ENCODE results near the gene ARHGEF28.

The ARHGEF28 gene

GRCh38 chr5:73896097-73896496 is 270.1 kb downstream of the ARHGEF28 start:
- DNase-seq (ENCODE audit: extremely low spot score) = no peak
- CTCF ChIA-PET = no interaction called here
- POLR2A ChIA-PET = no interaction called here
- TF ChIP-seq CTCF (IDR thresholded peaks at IDR 0.05; ENCODE audit: control extremely low read depth, extremely low read depth, low read depth, missing control alignments) = no peak

GRCh38 chr5:73896668-73897067 is 270.7 kb downstream of the ARHGEF28 start:
- POLR2A ChIA-PET = no interaction called here
- no peak for TF ChIP-seq CTCF (IDR thresholded peaks at IDR 0.05; ENCODE audit: control extremely low read depth, extremely low read depth, low read depth, missing control alignments)
- DNase-seq (ENCODE audit: extremely low spot score) = no peak
- CTCF ChIA-PET = no interaction called here

- no peak for DNase-seq (ENCODE audit: extremely low spot score)
- ChIA-PET CTCF (interaction anchor here (1.9 kb wide), 1 partner anchor 752 kb away, joined by 8 read pairs; no protein-coding TSS in a partner anchor), POLR2A (no interaction called here)
- TF ChIP-seq CTCF (IDR thresholded peaks at IDR 0.05; ENCODE audit: control extremely low read depth, extremely low read depth, low read depth, missing control alignments) = no peak
Observed at GRCh38 chr5:73897893-73898292, 271.9 kb downstream of the ARHGEF28 start.

- DNase-seq (ENCODE audit: extremely low spot score) = peak; percentile 70
- ChIA-PET CTCF (interaction anchor here (1.3 to 1.9 kb wide), 2 partner anchors 28 to 750 kb away, joined by 3 to 8 read pairs; no protein-coding TSS in a partner anchor), POLR2A (no interaction called here)
- TF ChIP-seq CTCF (IDR thresholded peaks at IDR 0.05; ENCODE audit: control extremely low read depth, extremely low read depth, low read depth, missing control alignments) = no peak
Observed at GRCh38 chr5:73899055-73899454, 273.1 kb downstream of the ARHGEF28 start.

GRCh38 chr5:73899916-73900315 is 273.9 kb downstream of the ARHGEF28 start:
- no peak for TF ChIP-seq CTCF (IDR thresholded peaks at IDR 0.05; ENCODE audit: control extremely low read depth, extremely low read depth, low read depth, missing control alignments)
- DNase-seq (ENCODE audit: extremely low spot score) = no peak
- CTCF ChIA-PET = interaction anchor here (1.3 to 1.9 kb wide), 2 partner anchors 27 to 750 kb away, joined by 3 to 8 read pairs; no protein-coding TSS in a partner anchor
- POLR2A ChIA-PET = no interaction called here

GRCh38 chr5:73900566-73900965 is 274.6 kb downstream of the ARHGEF28 start:
- POLR2A ChIA-PET = no interaction called here

More at GRCh38 chr5:73900566-73900965, 274.6 kb downstream of the ARHGEF28 start:
- no peak for DNase-seq (ENCODE audit: extremely low spot score)
- CTCF ChIA-PET = interaction anchor here (1.3 kb wide), 1 partner anchor 26 kb away, joined by 3 read pairs; no protein-coding TSS in a partner anchor
- TF ChIP-seq CTCF (IDR thresholded peaks at IDR 0.05; ENCODE audit: control extremely low read depth, extremely low read depth, low read depth, missing control alignments) = no peak
